Left cardiac atrium (tissue), 4 donors: ENCODE data around the gene EIF2S1. TPM values are rescaled to one million over a fixed set of nuclear protein-coding genes. Genes with fewer than 3 reads are reported as not detected.
"Not testable (repeated sequence)": the region's sequence is repeated elsewhere in the genome, so short reads cannot be mapped to it uniquely, and the experiment has no call there.

Experiments
- ATAC-seq, 2 donors: fragments of 200-7000 bp; cut with Tn5 transposase; one replicate each; pipeline ENCODE4 v1.9.1; 2020; ENCODE audit warnings: mild to moderate bottlenecking in 2 of 2, moderate library complexity in 2 of 2
- DNase-seq: peaks from one replicate; pipeline ENCODE4 v3.0.0-alpha.2; 2020
- intact Hi-C, 2 donors: fragments of 100-400 bp; cut with DNase I; formaldehyde crosslinking; loops; one replicate each; pipeline versions ENCODE4 v1.14.1 to v1.15.1; 2022 to 2023
- total RNA-seq, 2 donors: library from RNA; stranded (reverse); fragmentation: NEBNext Ultra II Directional; extraction: Animal tissue kit (Norgen Biotek cat#: 25700); gene quantifications; one replicate each; pipeline ENCODE4 v1.2.1, GENCODE V29; 2021
- donor health status: DM: no; HTN: yes; CAD: no.
- donor health status: DM: no; HTN: yes; CAD: no; lungs with severe emphysema.
- donor health status: DM: yes; HTN: yes; CAD: no.
- donor health status: Dilated cardiomyopathy.

The EIF2S1 gene
- total RNA-seq, 2 donors from 2014 or later, result 79.3 to 96.4 TPM

DNA sequence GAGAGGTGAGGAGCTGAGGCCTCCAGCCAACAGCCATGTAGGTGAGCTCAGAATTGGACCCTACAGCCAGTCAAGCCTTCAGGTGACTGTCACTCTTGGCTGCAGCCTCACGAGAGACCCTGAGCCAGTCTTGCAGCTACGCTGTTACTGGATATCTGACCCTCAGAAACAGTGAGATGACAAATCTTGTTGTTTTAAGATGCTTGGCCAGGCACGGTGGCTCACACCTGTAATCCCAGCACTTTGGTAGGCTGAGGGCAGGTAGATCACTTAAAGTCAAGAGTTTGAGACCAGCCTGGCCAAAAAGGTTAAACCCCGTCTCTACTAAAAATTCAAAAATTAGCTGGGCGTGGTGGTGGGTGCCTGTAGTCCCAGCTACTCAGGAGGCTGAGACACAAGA, 45.6 kb downstream of the EIF2S1 start:
- ATAC-seq (no peak), DNase-seq (no peak)
- intact Hi-C loops, result no loop called here

DNA sequence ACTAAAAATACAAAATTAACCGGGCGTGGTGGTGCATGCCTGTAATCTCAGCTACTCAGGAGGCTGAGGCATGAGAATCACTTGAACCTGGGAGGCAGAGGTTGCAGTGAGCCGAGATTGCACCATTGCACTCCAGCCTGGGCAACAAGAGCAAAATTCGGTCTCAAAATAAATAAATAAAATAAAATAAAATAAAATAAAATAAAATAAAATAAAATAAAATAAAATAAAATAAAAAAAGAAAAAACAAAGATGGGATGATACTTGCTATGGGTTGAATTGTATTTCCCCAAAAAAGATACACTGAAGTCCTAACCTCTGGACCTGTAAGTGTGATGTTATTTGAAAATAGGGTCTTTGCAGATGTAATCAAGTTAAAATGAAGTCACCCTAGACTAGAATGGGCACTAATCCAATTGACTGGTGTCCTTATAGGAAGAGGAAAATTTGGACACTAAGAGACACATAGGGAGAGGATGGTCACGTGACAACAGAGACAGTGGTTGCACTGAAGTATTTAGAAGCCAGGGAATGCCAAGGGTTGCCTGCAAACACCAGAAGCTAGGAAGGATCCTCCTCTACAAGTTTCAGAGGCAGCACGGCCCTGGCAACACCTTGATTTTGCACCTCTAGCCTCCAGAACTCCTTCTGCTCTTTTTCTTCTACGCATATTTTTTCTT, 48.1 kb downstream of the EIF2S1 start:
- DNase-seq, intact Hi-C loops, ATAC-seq: not testable (repeated sequence)

DNA sequence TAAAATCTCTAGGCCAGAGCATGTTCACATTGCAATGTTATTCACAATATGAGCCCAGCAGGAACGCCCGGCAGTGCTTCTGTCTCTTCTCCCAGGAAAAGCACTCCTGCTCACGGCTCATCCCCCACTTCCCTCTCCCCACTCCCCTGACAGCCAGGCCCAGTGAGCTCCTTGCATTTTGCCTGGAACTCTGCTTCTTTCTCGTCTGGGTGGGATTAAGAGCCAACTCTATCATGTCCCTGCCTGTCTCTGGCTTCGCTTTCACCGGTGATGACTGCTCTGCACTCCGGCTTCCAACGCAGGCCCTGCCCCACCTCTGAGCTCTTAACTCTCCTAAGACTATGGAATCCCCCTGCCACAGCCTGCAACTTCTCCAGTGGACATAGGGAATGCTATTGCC, 49.3 kb downstream of the EIF2S1 start:
- DNase-seq, result no peak
- intact Hi-C loops, result no loop called here
- ATAC-seq, result no peak

DNA sequence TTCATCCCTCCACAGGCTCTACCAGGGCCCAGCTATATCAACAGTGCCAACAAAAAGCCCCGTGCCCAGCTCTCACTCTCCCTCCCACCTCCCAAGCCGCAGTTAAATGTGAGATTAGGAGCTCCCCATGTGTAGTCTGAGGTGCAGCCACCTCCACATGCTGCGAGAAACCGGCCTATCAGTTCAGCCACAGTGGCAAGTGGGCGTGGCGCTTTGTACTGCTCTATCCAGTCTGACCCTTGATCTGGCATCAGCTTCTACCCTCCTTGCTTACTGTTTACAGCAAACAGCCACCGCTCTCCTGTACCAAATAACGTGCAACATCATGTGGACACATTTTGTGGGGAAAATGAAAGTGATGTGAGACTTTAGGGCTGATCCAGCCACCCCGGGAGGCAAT, 50.2 kb downstream of the EIF2S1 start:
- intact Hi-C loops, result no loop called here
- ATAC-seq, result no peak
- no peak for DNase-seq

DNA sequence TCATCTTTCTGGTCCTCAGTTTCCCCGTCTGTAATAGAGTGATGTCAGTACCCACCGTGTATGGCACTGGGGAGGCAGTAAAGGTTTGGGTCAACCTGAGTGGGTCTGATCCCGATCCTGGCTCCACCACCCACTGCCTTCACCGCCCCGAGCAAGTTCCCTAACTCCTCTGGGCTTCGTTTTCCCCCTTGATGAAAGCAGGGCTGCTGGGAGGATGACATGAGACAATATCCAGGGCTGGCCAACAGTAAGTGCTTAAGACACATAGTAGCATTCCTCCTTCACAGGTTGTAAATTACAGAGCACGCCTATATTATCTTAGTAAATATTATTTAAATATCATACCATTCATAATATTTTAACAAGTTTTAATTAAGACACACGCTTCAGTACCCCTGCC, 51.2 kb downstream of the EIF2S1 start:
- DNase-seq, result no peak
- intact Hi-C loops, result no loop called here
- no peak for ATAC-seq

DNA sequence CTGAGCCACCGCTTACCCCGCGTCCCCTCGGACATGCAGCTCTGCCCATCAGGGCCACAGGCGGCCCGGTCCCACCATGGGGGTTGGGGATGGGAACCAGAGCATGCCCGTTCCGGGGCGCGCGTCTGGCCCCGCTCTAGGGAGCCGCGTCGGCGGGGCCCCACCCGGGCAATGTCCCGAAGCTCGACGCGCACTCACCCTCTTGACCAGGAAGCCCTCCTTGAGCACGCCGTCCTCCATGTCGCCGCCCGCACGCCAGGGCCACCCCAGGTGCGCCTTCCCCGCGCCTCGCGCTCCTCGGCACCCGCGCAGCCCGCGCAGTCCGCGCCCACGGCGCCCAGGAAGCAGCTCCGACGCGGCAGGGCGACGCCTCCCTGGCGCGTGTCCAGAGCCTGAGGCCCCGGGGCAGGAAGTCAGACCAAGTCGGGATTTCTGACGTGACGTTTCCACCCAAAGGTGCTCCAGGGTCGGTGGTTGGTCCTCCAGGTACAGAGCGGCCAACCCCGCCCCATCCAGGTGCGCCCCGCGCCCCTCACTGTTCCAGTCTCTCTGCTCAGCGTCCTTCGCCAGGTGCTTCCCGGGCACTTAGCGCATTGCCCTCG, 51.8 kb downstream of the EIF2S1 start, which contains the start of gene PLEK2:
PLEK2 (minus strand) TSS at position 346 of the 602 bp plus-strand sequence; CDS start at position 240, 106 bp downstream.
- intact Hi-C loops, result no loop called here
- DNase-seq (peak; percentile 46), ATAC-seq (peak; percentile 30 to 63)

DNA sequence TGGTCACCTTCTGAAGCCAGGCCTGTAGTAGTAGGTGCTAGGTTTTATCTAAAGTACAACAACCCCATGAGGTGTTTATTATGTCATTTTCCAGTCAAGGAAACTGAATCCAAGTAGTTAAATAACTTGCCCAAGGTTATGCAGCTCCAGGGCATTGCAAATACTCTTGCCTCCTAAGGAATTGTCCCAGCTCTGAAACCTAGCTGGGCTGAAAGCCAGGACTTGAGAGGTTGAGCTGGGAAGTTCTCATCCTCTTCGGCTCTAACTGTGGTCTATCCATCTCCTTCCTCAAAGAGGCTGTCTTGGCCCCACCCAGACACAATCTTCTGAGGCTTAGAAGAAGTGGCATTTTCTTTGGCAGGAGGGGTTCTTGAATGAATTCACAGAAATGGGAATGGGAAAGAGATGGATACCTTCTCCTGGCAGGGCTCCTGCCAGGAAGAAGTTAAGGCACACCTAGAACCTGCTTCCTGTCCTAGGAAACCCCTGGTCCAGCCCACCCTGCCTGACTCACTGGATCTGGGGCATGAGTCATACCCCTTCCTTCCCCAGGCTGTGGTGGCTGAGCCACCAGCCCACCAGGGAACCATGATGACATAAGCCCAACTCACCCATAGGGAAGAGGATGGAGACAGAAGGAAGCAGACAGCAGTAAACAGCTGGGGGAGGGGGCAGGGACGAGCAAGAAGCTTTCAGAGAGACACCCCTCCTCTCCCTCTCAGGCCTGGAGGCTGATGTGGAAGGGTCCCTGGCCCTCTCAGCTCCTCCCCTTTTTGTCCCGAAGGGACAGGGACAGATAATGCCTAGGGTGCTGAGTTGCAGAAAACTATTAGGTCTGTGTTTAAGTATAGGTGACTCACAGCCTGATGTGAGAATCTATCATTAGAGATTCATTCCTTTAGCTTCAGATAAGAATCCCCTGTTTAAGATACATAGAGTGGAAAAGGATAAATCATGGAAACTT, 54.0 kb downstream of the EIF2S1 start:
- DNase-seq (peak; percentile 44), ATAC-seq (peak in 1 of 2 donors; percentile 67)
- intact Hi-C loops, result no loop called here

DNA sequence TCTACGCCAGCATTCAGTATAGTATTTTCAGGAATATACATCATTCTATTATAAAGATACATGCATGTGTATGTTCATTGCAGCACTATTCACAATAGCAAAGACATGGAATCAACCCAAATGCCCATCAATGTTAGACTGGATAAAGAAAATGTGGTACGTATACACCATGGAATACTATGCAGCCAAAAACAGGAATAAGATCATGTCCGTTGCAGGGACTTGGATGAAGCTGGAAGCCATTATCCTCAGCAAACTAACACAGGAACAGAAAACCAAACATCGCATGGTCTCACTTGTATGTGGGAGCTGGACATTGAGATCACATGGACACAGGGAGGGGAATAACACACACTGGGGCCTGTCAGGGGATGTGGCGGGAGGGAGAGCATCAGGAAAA, 55.5 kb downstream of the EIF2S1 start:
- ATAC-seq, intact Hi-C loops, DNase-seq: not testable (repeated sequence)

DNA sequence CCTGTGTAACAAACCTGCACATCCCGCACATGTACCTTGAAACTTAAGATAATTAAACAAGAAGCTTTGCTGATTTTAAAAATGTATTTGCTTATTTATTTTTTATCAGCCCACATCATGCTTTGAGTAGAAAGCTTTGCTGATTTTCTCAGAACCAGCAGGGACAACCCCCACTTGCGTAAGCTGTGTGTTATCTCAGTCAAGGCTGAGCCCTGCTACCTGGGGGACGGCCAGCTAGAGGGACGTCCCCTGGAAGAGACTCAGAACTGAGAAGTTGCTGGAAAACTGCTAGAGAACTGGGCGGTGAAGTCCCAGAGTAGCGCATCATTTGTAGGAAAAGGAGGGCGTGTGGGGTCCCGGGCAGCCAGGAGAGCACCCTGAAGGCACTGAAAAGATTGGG, 56.0 kb downstream of the EIF2S1 start:
- intact Hi-C loops, result no loop called here
- ATAC-seq (no peak), DNase-seq (no peak)

DNA sequence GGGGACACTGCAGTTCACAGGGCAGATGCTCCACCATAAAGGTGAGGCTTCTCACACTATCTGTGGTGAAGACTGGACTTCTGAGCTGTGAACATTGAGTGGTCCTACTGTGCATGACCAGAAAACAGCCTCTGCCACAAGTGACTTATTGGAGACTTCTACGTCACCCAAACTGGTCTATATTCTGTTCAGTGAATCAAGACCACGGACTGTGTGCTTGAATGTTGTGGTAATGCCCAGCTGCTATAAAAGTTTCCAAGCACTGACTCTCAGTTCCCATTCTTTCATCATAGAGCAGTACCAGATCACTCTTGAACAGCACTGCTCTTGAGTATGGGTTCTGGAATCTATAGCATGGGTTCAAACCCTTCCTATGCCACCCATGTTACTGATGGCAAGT, 56.7 kb downstream of the EIF2S1 start:
- intact Hi-C loops, result no loop called here
- no peak for ATAC-seq
- no peak for DNase-seq

DNA sequence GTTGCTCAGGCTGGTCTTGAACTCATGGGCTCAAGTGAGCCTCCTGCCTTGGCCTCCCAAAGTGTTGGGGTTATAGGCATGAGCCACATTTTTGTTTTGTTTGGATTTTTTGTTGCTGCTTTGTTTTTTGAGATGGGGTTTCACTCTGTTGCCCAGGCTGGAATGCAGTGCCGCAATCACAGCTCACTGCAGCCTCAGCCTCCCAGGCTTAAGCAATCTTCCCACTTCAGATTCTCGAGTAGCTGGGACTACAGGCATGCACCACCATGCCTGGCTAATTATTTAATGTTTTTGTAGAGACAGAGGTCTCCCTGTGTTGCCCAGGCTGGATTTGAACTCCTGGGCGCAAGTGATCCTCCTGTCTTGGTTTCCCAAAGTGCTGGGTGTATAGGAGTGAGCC, 57.5 kb downstream of the EIF2S1 start:
- ATAC-seq (no peak), DNase-seq (no peak)

DNA sequence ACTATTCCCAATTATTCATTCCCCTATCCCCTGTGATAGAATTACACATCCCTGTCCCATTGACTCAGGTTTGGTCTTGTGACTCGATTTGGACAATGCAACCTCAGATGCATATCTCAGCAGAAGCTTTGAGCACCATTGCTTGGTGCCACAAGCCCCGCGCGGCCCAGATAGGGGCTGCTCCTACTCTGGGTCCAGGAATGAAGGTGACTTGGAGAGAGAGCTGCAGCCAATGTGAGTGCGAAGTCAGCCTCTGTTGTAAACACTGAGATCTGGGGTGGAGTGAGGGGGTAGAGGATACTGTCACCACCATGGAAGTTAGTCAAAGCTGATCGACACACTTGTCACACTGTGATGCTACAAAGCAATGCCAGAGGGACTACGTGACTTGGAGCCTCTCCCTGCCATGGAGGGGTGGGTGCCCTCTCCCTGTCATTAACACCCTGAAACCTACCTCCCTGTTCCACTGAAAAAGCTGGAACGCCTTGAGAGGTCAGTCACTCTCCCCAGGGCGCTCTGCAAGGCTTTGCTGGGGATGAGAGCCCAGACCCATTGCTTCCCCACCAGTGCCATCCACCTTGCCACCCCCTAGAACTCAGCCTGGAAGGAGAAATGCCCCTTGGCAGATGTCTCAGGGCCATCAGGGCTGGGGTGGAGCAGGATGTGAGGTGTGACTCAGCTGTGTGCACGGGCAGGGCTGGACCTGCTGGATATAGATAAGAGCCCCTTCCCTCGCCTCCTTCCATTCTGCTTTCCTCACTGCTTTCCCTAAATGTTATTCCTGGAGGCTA, 58.5 kb downstream of the EIF2S1 start:
- intact Hi-C loops, result no loop called here
- peak in 1 of 2 donors; percentile 61 for ATAC-seq
- DNase-seq, result no peak

More for the DNA sequence above, 57.5 kb downstream of the EIF2S1 start:
- intact Hi-C loops, result no loop called here

DNA sequence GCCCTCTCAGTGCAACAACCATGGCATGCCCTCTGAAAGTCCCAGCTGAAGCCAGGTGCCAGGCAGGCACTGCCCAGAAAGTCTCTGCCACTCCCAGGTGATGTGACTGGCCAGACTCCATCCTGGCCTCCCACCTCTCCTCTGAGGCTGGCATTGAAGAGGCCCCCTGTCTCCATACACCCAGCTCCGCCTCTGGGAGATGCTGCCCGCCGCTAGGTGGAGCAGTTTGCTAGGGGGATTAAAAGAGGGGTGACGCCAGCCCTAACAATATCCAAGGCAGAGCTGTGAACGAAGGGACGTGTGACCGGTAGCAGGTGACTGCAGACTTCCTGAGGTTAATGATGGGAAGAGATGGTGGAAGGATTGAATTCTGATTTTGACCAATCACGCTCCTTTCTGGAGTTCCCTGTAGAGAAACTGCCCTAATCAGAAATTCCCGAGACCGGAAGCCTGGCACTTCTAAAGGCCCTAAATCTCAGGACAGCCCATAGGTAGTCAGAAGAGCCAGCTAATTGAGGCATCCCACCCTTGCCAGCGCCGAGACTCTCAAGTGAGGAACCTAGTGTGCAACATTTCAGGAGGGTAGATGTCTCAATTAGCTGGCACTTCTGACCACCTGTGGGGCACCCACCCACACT, 60.1 kb downstream of the EIF2S1 start:
- intact Hi-C loops, result no loop called here
- DNase-seq (no peak), ATAC-seq (no peak)

DNA sequence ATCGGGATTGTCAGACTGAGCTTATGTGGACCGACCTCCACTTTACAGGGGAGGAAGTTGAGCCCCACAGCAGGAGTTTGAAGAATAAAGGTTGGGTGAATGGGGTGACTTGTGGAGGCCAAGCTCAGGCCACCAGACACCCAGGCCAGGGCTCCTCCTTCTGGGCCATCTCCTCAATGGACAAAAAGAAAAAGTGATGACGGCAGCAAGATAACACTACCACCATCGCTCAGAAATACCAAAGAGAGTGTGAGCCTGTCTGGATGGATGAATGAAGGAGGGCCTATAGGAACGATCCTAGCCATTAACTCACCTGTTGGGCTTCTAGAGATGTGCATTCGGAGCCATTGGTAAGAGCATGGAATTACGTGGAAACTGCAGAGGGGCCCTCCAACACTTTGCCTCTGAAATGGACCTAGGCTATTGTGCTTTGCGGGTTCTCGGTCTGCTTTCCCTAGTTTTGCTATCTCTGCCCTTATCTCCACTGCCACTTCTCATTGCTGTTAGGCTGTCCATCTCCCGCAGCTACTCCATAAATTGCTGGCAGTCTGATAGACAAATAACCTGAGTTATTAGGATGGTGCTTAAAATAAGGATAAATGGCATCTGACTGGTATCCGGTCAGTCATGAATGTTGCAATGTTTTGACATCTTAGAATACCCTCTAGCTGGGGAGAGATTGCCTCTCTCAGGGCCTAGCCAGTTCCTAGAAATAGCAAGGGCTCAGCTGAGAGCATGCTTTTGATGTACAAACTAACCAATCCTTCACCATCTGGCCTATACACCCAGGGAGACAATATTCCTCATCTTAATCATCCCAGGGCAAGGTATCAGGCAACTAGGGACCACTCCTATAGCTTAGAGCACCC, 61.5 kb downstream of the EIF2S1 start:
- intact Hi-C loops, result no loop called here
- DNase-seq (no peak), ATAC-seq (no peak)

DNA sequence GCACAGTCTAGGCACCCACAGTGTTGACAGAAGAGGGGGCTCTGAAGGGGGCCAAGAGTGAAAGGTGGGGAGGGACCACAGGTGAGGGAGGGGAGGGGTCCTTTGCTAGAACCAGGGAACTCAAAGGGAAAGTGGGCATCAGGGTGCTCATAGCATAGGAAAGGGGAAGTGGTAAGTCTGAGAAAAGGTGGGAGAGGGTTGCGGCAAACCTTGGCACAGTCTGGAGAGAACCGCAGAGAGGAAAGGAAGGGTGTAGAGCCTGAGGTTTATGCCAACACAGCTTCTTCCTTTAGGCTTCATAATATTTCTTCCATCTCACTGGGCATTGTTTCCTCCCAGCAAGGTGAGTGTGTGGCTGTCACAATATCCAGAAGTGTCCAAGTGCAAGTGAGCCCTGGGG, 63.3 kb downstream of the EIF2S1 start:
- DNase-seq (no peak), ATAC-seq (no peak)
- intact Hi-C loops, result no loop called here

DNA sequence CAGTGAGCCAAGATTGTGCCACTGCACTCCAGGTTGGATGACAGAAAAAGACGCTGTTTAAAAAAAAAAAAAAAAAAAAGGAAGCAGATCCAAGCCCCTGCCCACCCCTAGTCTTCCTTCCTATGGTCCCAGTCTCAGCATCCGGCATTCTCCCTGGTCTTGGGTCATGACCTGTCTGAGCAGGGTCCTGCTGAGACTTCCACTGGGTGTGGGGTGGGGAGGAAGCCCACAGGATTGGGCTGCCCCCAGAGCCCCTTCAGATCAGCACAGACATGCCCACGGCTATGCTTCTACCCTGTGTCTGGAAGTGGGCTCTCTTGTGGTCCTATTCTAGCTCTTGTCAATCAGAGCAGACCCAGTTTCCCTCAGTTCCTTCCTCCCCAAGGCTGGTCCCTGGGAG, 64.4 kb downstream of the EIF2S1 start:
- DNase-seq (no peak), ATAC-seq (no peak)
- intact Hi-C loops, result no loop called here

DNA sequence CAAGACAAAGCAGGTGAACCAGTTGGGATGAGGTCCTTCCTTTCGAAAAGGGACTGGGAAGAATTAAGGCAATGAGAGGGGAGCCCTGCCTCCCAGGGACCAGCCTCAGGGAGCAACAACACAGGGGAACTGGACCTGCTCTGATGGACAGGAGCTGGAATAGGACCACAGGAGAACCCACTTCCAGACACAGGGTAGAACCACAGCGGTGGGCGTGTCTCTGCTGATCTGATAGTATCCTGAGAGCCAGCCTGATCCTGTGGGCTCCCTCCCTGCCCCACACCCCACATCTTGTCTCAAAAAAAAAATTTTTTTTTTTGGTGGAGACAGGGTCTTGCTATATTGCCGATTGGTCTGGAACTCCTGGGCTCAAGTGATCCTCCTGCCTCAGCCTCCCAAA, 65.5 kb downstream of the EIF2S1 start:
- intact Hi-C loops, result loop anchor here in 1 of 2 donors (5.0 kb wide), 1 partner anchor 147 kb away; no protein-coding TSS in a partner anchor
- DNase-seq (no peak), ATAC-seq (no peak)

DNA sequence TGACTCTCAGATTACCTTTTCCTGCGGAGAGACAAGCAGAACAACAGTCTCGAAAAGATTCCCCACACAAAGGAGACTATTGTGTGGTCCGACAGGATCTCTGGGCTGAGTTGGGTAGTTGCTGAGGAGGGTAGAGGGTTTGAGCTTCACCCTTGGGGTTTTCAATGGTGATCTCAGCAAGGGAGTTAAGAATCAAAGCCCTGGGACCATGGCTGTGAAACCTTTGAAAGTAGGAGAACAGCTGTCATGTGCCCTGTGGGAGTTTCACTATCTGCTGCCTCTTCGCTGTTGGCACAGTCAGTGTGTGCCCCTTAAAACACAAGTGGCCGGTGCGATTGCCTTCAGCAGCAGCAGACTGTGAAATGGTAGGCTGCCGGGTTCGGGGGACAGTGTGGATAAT, 66.0 kb downstream of the EIF2S1 start:
- DNase-seq (no peak), ATAC-seq (peak; percentile 36 to 47)
- intact Hi-C loops, result loop anchor here in 1 of 2 donors (5.0 kb wide), 1 partner anchor 146 kb away; no protein-coding TSS in a partner anchor
